NCI-H460 (cell line): ENCODE results near the gene JUNB. TPM values are rescaled to one million over a fixed set of nuclear protein-coding genes. Genes with fewer than 3 reads are reported as not detected.
A peak's percentile ranks its signal among the peaks of the same experiment; 100 is the strongest.
"Not testable (repeated sequence)": the region's sequence is repeated elsewhere in the genome, so short reads cannot be mapped to it uniquely, and the experiment has no call there.

Experiments used
- DNase-seq: peaks from one replicate; pipeline ENCODE4 v3.0.0-alpha.2; 2016; ENCODE audit warnings: low read depth; ENCODE audit errors: extremely low read depth
- total RNA-seq: library from RNA; depleted of rRNA; stranded (reverse); fragments of >200 nt; shearing (Covaris generic); gene quantifications from 2 replicates; pipeline ENCODE4 v1.2.3, GENCODE V29; 2014

The JUNB gene
- total RNA-seq, 1 experiment from 2014 or later, result 137 TPM

DNA sequence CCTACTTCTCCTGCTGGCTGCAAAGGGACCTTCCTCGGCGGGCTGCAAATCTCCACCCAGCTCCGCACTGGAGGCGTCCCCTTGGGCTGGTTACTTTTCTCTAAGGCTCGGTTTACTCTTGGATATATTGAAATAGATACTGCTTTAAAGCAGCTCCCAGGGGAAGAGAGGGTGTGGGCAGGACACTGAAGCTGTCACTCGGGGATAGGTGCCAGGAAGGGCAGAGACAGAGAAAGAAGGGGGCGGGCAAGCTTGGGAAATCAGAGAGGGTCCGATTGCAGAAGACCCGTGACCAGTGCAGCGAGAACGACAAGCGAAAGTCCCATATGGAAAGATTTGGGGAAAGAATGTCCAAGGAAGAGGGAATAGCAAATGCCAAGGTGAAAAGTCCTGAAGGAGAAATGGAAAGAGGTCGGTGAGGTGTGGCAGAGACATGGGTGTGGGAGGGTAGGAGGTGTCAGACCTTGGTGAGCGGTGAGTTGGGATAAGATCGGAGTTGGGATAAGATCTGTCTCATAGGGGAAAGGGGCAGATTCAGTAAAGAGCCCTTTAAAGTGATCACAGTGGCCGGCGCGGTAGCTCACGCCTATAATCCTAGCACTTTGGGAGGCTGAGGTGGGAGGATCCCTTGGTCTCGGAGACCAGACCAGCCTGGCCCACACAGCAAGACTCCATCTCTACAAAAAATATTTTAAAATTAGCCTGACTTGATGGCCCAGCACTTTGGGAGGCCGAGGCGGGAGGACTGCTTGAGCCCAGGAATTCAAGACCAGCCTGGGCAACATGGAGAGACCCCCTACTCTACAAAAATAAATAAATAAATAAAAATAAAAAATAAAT is 11.2 kb downstream of the JUNB start:
- DNase-seq, result no peak

DNA sequence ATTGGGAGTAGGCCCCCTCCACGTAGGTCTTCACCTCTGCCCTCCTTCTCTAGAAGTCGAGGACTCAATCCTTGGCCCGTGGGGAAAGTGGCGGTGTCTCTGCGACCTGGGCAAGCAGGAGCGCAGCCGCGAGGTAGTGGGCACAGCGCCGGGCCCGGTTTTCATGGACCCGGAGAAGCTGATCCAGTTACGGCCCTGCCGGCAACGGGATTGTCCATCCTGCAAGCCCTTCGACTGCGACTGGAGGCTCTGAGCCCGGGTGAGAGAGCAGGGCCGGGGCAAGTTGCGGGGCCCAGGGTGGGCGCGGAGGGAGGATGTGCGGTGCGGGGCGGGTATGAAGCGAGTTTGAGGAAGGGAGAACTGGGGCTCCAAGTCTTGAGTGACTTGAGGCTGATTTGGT is 12.8 kb downstream of the JUNB start:
- DNase-seq, result no peak

DNA sequence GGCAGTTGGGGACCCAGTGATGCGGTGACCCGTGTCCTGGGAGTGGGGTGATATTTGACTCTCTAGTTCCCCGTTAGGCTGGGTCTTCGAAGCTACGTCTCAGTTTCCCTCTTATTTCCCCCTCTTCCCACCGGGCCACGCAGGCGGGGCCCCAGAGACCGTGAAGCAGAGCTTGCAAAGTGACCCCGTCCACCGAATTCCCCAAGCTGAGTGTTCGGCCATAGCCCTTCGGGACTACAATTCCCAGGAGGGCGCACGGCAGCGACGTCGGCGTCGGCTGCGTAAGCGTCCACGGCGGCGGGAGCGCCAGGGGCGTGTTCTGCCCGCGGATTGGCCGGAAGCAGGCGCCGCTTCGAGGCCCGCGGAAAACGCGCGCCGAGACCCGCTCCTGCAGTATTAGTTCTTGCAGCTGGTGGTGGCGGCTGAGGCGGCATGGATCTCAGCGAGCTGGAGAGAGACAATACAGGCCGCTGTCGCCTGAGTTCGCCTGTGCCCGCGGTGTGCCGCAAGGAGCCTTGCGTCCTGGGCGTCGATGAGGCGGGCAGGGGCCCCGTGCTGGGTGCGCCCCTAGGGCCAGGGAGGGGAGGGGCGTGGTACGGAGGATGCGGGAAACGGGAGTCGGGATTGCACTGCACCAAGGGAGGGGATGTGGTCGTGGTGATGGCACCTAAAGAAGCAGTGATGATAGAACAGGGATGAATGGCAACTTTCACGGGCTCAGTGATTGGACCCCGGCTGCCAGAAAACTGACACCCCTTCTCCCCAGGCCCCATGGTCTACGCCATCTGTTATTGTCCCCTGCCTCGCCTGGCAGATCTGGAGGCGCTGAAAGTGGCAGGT is 15.2 kb downstream of the JUNB start, which contains the start of gene RNASEH2A:
Gene RNASEH2A (plus strand): TSS at position 343 of the 840 bp plus-strand sequence. CDS start 90 bp downstream, at position 433.
- DNase-seq, result peak; percentile 75

DNA sequence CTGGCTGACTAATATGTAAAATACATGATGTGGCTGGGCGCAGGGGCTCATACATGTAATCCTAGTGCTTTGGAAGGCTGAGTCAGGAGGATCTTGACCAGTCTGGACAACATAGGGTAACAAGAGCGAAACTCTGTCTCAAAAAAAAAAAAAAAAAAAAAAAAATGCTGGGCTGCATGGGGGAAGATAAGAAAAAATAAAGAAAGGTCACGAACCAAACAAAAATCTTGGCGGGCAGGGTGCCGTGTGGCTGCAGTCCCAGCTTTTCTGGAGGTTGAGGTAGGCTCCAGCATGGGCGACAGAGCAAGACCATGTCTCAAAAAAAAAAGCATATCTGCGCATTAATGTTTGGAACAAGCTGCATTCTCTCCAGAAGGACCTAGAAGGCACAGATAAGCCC is 23.8 kb downstream of the JUNB start:
- DNase-seq, result no peak

DNA sequence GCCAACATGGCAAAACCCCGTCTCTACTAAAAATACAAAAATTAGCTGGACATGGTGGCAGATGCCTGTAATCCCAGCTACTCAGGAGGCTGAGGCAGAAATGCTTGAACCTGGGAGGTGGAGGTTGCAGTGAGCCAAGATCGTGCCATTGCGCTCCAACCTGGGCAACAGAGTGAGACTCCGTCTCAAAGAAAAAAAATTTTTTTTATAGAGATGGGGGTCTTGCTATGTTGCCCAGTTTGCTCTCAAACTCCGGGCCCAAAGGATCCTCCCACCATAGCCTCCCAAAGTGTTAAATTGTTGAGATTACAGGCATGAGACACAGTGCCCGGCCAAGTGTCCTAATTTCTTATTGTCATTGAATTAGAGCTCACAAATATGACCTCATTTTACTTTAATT is 25.9 kb downstream of the JUNB start:
- DNase-seq, result not testable (repeated sequence)

DNA sequence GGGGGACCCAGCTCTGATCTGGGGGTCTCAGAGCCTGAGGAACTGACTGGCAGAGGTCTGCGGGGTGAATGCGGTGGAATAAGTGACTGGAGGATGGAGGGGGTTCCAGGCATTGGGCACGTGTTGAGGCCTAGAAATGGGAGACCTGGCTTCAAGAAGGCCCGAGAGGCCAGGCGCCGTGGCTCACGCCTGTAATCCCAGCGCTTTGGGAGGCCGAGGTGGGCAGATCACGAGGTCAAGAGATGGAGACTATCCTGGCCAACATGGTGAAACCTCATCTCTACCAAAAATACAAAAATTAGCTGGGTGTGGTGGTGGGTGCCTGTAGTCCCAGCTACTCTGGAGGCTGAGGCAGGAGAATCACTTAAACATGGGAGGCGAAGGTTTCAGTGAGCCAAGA is 26.5 kb downstream of the JUNB start:
- not testable (repeated sequence) for DNase-seq

DNA sequence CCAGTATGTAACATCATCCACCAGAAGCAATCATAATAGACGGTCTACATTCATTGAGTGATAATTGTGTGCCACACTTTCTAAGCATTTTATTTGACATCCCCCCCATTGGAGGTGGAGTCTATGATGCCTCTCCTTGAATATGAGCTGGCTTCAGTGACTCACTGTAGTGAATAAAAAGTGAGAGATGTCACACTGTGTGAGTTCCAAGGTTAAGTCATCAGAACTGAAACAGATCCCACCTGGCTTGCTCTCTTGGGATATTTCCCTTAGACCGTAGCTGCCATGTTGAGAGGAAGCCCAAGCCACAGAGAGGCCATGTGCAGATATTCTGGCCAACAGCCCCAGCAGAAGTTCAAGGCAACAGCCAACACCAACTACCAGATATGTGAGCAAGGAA is 30.5 kb downstream of the JUNB start:
- DNase-seq, result no peak

DNA sequence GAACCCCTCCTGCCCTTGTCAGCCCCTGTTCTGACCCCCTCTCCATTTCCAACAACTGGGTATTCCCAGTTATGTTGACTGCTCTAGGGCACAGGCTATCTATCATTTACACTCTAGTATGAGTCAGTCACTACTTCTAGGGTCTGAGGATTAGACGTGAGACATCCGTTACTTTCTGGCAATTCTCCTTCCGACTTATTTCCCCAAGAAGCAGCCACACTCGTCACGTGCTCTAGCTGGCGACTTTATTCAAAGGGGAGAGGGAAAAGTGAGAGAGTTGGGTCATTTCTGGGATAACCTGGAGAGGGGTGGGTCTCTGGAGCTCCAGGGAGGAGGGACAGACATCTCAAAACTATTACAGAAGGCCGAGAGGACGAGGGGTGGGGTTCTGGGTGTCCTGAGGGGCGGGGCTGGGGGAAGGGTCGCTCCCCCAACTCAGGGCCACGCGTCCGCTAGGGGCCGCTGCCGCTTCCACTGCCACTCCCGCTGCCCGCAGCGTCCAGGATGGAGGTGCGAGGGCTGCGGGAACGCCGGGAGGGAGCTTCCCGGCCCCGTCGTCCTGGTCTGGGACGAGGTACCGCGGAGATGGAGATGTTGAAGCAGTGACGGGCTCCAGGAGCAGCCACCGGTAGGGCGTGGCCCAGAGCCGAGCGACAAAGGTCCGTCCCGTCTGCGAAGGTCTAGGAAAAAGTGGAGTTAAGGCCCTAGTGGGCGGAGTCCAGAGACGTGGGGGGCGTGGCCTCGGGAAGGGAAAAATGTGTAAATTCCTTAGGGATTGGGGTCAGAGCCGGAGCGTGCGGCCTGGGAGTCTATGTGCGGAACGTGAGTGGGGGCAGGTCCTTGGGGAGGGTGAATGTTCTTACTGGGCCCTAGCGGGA is 34.2 kb downstream of the JUNB start:
- no peak for DNase-seq

DNA sequence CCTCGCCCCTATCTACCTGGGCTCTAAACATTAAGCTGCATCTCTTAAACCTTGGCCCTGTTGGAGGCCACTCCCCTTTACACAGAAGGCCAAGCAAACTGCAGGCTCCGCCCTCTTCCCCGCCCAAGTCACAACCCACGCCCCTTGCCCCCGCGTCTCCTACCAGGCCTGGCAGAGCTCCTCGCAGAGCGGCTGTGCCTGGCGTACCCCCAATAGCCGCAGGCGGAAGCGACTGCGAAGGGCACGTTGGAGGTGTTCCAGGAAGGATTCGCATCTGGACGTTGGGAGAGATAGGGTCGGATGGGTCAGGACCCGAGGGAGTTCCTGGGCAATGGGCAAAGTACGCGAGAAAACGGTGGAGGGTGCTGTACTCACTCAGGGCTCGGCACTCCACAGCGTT is 37.2 kb downstream of the JUNB start:
- DNase-seq, result no peak

DNA sequence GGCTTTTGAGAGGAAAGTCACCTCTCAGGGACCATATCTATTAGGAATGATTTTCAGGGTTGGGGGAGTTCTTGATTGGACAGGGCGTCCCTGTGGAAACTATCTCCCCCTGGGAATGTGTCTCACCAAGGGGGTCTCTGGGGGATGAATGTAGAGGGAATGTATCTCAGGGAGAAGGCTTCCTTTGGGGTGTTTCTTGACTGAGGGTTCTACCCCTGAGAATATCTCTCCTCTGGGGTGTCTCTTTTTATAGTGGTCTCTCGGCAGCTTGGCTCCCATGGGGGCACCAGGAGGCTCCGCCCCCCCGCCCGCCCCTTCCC is 42.1 kb downstream of the JUNB start:
- DNase-seq, result no peak

DNA sequence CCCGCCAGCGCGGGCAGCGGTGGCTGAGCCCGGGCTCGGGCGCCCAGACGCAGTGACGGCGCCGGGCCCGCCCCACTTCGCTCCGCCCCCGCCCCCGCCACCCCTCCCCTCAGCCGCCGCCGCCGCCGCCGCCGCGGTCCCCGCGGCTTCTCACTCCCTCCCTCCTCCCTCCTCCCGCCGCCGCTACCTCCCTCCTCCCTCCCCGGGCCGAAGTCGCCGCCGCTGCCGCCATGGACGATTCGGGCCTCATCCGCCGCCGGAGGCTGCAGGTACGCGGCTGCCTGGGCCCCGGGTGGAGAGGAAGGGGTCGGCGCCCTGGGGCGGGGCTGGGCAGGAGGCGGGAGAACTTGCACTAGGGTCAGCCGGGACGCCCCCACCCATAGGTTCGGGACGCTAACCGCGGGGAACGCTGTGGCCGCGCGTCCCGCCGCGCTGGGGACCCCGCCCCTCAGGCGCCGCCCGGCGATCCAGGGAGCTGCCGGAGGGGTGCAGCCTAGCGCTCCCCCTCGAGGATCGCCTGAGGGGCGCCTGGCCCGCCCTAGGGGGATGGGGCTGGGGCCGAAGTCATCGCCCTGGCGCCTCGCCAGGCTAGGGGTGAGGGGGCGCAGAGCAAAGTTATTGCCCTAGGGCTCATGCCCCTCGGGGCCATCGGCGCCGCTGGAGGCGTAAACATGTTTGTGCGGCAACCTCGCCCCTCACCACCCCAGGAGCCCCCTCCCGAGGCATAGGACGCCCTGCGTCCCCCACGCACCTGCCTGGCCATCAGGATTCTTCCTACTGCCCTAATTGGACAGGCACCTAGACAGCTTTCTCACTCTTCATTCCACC is 42.7 kb downstream of the JUNB start:
- DNase-seq, result peak; percentile 20

DNA sequence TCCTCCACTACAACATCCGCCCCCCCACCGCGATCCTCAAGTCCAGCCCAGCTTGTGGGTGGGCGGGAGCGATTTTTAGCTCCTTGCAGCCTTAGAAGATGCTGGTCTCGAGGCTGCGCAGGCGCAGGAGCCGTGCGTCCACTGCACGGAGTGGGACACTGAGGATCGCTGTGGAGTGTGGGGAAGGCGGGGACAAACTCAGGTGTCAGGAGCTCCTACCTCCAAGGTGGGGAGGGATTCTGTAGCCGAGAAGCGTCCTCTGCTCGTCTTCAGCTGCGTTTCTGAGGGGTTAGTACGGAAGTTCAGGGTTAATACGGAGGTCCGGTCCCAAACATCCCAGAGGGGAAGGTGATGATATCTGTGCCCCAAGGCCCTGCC is 43.3 kb downstream of the JUNB start, which contains the start of gene RTBDN:
Gene RTBDN (minus strand): TSS at position 14 of the 378 bp plus-strand sequence. CDS start 4,600 bp downstream, outside the sequence.
- DNase-seq, result no peak

DNA sequence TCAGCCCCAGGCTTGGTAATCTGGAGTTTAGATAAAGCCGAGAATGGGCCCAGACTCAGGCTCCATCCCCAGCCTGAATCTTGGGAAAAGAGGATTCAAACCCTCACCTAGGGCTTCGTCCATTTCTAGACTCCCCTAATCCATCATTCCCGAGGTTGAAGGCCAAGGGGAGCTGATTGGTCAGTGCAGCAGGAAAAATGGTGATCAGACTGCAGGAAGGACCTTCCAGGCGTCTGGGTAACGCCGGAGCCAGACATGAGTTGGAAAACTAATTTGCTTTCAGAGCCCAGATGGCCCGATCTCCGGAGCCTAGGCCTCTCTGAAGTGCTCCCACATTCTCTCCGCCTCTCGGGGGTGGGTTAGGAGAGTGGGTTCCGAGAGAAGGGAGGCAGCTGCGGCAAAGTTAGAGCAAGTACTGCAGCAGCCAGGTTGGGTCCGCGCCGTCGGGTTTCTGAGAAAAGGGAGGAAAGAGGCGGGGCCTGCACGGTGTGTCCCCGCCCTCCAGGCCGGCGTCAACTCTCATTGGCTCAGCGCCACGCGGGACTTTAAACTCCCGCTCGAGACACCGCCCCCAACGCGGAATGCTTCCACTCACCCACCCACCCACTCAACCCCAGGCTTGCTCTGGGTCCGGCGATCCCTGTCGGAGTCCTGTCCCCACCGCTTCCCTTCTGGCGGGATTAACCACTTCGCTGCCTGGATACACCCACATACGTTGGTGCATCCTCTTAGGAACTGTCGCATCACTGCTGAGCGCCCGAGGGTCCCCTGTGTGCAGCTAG is 43.9 kb downstream of the JUNB start:
- DNase-seq, result no peak

DNA sequence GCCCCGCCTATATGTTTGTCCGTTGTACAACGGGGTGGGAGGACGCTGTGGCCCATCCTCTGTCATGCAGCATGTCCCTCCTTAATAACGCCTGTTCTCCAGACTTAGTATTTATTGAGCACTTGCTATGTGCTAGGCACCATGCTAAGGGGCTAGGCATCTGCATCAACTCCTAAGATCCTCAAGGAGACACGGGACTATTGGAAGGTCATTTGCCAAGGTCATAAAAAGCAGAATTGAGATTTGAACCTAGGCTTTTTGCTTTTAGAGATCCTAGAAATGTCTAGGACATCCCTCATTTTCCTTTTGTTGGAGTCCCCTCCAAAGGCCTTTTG is 45.2 kb downstream of the JUNB start:
- no peak for DNase-seq

DNA sequence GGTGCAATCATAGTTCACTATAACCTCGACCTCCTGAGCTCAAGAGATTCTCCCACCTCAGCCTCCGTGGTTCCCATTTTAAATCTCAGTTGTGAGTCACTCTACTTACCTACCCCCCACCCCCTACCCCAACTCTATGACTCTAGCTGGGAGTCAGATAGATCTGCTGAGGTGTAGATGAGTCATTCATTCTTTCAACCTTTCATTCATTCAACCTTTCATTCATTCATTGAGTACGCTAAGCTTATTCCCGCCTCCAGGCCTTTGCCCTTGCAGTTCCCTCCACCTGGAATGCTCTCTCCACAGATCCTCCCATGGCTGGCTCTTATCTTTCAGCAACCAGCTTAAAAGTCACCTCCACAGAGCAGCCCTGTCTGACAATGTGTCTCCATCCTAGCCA is 45.9 kb downstream of the JUNB start:
- no peak for DNase-seq

DNA sequence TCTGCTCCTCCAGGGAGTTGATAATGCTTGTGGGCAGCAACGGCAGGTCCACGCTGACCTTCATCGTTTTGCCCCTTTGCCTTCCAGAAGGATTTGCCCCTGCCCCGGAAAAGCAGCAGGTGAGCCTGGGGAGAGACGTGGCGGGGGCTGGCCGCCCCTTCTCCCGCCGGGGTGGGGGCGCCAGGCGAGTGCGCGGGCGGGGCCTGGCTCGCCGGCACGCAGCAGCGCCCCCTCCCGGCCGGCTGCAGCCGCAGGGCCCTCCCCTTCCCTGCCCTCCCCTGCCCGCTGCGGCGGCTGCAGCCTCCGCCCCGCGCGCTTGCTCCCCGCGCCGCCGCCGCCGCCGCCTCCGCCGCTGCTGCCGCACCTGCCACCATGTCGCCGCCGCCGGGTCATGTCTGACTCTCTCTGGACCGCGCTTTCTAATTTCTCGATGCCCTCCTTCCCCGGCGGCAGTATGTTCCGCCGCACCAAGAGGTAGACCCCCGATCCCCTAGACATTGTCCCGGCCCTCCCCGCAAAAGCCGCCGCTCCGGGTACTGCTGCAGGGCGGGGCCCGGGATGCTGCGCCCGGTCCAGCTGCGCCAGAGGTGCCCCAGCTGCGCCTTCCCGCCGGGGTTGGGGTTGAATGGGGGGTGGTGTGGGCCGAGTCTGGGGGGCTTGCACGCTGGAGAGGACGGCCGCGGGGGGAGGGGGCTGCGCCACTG is 47.0 kb downstream of the JUNB start, which contains the start of gene MAST1:
Gene MAST1 (plus strand): TSS at position 334 of the 704 bp plus-strand sequence. CDS start 58 bp downstream, at position 392.
- peak; percentile 24 for DNase-seq

DNA sequence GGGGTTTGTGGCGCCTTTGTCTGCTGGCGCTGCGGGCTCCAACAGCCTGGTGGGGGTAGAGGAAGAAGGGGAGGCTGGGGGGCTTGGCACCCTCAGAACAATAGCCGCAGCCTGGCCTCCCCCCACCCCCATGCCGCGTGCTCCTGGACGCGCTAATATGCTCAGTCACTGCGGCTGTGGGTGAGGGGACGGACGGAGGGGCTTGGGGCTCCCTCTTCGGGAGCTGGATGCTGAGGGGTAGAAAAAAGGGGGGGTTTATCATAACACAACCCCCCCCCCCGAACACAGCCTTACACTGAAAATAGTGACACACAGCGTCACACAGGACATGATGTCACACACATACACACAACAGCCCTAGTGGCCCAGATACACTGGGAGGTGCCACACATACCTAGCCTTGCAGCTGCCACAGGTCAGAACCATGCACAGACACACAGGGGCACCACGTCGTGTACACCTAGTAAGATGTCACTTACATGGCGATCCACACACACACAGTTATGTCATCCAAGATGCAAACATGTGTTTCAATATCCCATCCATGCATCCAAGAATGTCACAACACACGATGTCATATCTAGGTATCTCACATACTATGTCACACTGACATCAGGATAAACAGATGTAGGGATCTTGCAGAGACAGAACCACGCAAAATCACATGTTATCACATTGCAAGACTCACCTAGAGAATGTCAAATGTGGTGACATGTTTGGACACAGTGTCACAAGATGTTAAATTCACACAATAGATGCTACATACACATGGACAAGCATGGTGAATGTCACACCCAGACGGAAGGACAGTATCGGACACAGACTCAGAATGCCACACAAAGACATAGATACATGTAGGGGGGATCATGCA is 47.8 kb downstream of the JUNB start:
- no peak for DNase-seq
